GM13977 (cell line): Measurements from ENCODE around the gene TINAG.

Experiments
- DNase-seq: peaks from one replicate; pipeline ENCODE4 v3.0.0; 2012; ENCODE audit warnings: low spot score
- in situ Hi-C: fragments of 300-500 bp; cut with MboI; formaldehyde crosslinking; loops from one replicate; pipeline ENCODE4 v1.12.0; 2022; ENCODE audit warnings: low sequenced_read_pairs, low pct_unique_long_range_greater_than_20kb, mixed read lengths, inconsistent platforms; ENCODE audit not compliant: unreplicated experiment
- TF ChIP-seq, protein P1 (sequence below): IDR thresholded peaks from 2 replicates; pipeline ENCODE4 v1.5.1; 2012; ENCODE audit warnings: mild to moderate bottlenecking, control low read depth; ENCODE audit not compliant: insufficient read depth; ENCODE audit errors: extremely low read depth, missing control alignments

The TINAG gene

GRCh38 chr6:54361734-54362133 lies 53.5 kb downstream of the TINAG start:
- in situ Hi-C loops: no loop called here
- DNase-seq: no peak
- TF ChIP-seq, protein P1, sequence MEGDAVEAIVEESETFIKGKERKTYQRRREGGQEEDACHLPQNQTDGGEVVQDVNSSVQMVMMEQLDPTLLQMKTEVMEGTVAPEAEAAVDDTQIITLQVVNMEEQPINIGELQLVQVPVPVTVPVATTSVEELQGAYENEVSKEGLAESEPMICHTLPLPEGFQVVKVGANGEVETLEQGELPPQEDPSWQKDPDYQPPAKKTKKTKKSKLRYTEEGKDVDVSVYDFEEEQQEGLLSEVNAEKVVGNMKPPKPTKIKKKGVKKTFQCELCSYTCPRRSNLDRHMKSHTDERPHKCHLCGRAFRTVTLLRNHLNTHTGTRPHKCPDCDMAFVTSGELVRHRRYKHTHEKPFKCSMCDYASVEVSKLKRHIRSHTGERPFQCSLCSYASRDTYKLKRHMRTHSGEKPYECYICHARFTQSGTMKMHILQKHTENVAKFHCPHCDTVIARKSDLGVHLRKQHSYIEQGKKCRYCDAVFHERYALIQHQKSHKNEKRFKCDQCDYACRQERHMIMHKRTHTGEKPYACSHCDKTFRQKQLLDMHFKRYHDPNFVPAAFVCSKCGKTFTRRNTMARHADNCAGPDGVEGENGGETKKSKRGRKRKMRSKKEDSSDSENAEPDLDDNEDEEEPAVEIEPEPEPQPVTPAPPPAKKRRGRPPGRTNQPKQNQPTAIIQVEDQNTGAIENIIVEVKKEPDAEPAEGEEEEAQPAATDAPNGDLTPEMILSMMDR: no peak

GRCh38 chr6:54366667-54367327 lies 58.6 kb downstream of the TINAG start:
- TF ChIP-seq, protein P1: no peak
- no peak for DNase-seq
- in situ Hi-C loops: no loop called here

- in situ Hi-C loops: no loop called here
- no peak for DNase-seq
- TF ChIP-seq, protein P1: no peak
Observed at GRCh38 chr6:54377776-54378175, 69.5 kb downstream of the TINAG start.

GRCh38 chr6:54386295-54386694 lies 78.1 kb downstream of the TINAG start:
- no peak for DNase-seq
- TF ChIP-seq, protein P1: no peak
- in situ Hi-C loops: no loop called here

GRCh38 chr6:54390362-54390761 lies 82.1 kb downstream of the TINAG start:
- in situ Hi-C loops: no loop called here
- TF ChIP-seq, protein P1: no peak
- no peak for DNase-seq

GRCh38 chr6:54391577-54391976 lies 83.3 kb downstream of the TINAG start:
- in situ Hi-C loops: no loop called here
- TF ChIP-seq, protein P1: no peak
- no peak for DNase-seq

- no peak for DNase-seq
- in situ Hi-C loops: no loop called here
- TF ChIP-seq, protein P1: no peak
Observed at GRCh38 chr6:54403096-54403495, 94.9 kb downstream of the TINAG start.
